Middle frontal gyrus (tissue), 1 donor: ENCODE results near the gene TMEM121.

Experiments
- DNase-seq: peaks from one replicate; pipeline ENCODE4 v3.0.0-alpha.2; 2015; ENCODE audit warnings: low spot score; ENCODE audit errors: extremely low spot score

The TMEM121 gene

DNA sequence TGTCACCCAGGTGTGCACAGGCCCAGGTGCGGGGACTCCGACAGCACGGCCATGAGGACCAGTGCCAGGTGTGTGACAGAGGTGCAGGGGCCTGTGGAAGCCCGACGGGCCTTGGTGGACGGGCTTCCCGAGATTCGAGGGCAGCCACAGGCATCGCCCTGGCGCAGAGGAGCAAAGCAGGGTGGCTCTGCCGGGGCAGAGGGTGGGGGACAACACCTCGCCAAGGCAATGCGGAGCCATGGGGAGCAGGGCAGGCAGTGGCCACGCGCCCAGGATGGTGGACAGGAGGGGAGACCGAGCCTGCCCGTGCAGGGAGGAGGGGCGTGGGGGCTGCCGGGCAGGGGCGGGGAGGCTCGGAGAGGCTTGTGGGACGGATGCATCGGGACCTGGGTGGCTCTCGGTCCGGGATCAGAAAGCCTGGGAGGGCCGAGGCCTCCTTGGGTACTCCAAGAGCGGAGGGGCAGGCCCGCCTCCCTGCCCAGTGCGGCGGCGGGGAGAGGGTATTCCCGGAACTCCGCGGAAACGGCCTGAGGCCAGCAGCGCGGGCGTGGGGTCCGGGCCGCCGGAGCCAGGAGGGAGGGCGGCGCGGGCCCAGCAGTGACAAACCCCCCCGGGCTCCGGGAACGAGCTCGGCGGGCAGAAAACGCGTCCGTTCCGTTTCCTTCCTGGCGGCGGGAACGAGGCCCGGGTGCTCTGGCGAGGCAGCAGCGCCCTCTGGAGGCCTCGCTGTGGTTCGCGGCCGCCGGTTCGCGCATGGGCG, 1.6 kb downstream of the TMEM121 start:
- peak; percentile 64 for DNase-seq

DNA sequence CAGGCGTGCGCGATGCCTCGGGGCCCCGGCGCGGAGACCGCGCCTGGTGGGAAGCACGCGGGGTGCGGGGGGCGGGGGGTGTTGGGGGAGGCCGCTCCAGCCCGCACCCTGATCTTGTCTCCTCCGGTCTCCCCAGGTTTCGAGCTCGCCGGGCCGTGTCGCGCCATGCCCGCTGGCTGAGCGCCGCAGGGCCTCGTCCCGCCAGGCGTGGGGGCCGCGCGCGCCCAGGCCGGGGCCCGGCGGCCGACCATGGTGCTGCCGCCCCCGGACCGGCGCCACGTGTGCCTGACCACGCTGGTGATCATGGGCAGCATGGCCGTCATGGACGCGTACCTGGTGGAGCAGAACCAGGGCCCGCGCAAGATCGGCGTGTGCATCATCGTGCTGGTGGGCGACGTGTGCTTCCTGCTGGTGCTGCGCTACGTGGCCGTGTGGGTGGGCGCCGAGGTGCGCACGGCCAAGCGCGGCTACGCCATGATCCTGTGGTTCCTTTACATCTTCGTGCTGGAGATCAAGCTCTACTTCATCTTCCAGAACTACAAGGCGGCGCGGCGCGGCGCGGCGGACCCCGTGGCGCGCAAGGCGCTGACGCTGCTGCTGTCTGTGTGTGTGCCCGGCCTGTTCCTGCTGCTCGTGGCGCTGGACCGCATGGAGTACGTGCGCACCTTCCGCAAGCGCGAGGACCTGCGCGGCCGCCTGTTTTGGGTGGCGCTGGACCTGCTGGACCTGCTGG, 2.4 kb downstream of the TMEM121 start:
- DNase-seq, result no peak

DNA sequence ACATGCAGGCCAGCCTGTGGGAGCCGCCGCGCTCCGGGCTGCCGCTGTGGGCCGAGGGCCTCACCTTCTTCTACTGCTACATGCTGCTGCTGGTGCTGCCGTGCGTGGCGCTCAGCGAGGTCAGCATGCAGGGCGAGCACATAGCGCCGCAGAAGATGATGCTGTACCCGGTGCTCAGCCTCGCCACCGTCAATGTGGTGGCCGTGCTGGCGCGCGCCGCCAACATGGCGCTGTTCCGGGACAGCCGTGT, 2.9 kb downstream of the TMEM121 start:
- no peak for DNase-seq

GRCh38 chr14:105529569-105530284, 3.3 kb downstream of the TMEM121 start:
- no peak for DNase-seq

DNA sequence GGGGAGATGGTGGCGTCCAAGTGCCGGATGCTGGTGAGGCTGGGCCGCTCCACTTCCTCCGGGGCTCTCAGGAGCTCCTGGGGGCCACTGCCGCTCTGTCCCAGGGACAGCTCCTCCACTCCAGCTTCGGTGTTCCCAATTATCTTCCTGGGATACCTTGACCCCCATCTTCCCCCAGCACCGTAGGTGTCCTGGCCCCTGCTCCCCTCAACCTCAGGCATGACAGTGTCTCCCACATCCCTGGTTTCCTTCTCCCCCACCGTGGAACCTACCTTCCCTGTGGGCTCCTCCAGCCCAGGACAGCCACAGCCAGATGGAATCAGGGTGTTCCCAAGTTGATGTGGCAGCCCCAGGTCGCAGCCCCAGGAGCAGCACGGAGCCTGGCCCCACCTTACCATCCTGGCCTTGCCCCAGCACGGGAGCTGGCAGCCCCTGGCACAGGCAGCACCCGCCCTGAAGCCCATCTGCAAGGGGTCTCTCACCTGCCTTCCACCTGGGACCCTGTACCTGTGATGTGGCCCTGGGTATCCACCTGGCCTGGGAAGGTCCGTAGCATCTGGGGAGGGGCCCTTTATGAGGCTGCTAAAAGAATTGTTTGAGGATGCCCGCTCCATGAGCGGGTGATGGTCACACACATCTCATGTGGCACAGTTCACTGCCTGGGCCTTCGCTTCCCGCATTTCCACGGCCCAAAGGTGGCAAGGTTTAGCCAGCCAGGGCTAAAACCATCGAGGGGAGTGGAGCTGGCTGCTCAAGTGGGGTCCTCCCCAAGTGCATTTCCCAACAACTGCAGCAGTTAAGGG, 4.1 kb downstream of the TMEM121 start:
- DNase-seq, result no peak

- no peak for DNase-seq
Observed at GRCh38 chr14:105531088-105531893, 4.9 kb downstream of the TMEM121 start.

DNA sequence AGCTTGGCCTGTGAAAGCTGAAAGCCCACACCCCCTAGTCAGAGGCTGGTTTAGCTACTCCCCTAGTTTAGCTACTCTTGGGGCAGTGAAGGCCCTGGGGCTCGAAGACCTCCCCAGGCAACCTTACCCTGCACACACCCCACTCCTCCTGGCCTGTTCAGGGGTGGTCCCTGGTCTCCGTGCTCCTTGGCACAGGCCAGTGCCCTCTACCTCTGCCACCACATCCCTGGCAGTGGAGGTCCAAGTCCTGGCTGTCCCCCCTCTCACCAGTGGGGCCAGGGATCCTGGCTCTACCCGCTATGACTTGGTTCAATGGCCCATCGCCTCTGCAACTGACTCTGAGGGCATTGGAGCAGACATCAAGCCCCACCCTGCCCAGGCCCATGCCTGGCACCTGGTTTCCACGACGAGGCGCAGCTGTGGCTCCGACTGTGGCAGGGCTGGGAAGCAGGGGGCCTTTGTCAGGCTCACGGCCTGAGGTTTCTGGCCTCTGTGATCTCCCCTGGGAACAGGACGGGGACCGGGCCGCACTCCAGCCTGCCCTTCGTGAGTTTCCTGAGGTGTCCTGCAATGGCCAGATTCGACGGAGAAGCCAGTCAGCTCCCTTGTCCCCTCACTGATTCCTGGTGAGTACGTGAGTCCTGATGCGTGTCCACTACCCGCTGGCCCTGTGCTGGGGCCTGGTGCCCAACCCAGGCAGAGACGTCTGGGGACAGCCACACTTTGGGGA, 5.7 kb downstream of the TMEM121 start:
- no peak for DNase-seq

DNA sequence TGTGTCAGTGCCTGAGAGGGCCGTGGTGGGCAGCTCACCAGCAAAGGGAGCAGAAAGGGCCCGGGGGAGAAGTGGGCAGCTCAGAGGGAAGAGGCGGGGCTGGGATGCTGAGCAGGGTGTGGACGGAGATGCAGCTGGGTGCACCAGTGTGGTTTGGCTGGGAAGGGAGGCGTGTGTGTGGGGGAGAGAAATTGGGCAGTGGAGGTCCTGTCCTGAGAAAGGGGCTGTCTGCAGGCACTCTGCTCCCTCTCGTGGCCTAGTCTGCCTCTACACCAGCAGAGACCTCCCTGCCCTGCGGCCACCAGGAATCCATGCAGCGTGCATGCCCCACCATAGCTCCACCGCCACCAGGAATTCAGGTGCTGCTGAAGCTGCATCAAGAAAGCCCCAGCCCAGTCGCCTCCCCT, 6.4 kb downstream of the TMEM121 start:
- DNase-seq, result no peak

DNA sequence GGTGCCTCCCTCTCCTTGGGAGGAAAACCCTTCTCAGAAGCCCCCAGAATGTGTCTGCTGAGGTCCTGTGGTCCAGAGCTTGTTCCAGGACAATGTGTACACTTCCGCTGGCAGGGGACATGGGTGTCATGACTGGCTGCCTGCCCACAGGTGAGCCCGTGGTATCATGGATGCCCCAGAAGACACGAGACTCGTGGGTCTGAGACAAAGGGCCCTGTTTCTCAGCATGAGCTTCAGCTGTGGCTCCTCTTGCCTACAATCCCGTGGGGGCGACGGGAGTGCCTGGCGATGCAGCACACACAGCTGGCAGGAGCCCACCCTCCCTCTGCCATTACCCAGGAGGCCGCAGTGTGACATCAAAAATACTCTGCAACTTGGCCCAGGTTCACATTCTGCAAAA, 7.0 kb downstream of the TMEM121 start:
- DNase-seq, result no peak

DNA sequence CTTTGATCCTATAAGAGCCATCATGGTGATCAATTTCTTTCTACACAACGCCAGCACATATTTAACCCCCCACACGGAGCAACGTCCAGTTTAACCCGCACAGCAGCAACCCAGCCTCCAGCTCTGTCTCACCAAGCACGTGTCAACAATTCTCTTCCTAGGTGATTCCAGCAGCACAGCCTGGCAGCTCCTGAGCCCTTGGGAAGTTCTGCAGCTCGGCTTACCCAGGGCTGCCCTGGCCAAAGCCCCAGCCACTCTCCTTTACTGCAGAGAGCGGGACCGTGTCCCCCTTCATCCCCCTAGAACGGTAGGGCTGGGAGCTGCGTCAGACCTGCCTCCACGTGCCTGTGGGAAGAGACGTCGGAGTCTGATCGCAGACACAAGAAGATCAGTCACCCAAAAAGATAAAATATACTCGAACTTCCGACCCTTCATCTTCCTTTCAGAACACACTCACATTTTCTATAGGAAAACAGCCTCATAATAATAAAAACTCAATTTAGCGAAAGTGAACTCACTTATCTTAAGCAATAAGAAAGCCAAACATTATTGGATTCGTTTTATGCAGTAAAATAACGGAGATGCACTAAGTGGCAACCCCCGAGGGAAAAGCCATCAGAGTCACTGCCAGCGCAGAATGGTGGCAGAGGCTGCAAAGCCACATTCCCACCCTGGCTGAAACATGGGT, 7.6 kb downstream of the TMEM121 start:
- DNase-seq, result no peak

DNA sequence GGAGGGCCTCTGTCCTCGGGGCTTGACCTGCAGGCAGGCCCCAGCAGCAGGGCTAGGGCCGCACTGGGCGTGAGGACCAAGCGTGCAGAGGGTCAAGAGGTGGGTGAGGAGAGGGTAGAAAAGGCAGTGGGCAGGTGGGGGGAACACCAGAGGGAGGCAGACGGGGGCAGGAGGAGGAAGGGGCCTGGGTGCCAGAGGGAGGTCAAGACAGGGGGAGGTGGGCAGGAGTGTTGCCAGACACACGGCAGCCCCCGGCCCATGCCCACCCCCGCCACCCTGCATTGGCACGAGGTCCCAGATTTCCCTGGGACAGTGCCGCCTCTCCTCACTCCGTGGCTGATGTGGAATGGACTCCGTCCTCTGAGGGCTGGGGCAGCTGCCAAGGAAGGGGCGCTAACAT, 8.2 kb downstream of the TMEM121 start:
- DNase-seq, result no peak

DNA sequence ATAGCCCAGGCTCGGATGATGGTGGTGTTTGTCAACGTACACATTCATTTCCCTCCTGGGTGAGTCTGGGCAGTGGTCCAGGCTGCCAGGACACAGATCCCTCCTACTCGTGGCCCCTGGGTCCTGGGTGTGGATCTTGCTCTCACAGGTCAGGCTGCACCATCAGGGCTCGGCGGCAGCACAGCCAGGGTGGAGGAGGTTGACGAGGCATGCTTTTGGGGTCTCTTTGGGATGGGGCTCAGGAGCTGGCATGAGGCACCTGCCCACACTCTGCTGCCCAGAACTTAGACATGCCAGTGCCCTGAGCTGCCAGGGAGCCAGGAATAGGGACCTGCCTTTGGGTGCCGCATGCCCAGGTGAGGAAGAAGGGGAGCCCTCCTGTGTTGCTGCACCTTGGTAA, 9.7 kb downstream of the TMEM121 start:
- no peak for DNase-seq

DNA sequence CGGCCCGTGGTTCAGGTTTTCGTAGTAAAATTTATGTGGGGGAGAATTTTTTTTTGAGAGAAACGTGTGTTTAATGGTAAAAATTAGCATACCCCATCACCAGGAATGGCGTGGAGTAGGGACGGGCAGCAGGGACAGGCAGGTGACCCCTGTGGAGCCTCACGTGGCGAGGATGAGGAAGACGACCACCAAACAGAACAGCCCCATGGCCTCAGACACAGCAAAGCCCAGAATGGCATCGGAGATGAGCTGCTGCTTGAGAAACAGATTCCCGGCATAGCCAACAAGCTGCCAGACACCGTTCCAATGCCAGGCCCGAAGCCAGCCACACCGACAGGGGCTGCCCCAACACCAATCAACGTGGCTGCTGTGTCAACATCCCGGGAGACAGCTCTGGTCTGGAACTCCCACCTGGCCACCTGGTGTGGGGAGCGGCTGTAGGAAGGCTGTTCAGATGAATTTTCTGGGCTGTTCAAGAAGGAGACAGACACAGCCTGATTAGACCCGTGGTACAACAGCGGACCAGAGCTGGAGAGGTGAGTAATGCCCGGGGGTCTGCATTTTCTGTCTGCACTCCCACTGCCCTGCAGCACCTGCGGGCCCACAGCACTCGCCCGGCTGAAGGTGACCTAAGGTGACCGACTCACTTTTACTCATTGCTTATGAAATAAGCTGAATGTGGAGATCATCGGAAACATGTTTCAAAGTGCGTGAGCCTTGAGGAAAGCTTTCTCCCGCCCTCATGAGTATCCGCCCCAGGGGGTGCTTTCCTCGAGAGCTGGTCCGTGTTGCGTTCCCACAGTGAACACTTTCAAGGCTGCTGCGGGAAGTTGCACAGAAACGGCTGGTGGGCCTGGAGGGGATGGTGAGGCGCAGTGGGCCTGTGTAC, 10.6 kb downstream of the TMEM121 start:
- DNase-seq, result no peak

- no peak for DNase-seq
Observed at GRCh38 chr14:105537580-105538474, 11.4 kb downstream of the TMEM121 start.

DNA sequence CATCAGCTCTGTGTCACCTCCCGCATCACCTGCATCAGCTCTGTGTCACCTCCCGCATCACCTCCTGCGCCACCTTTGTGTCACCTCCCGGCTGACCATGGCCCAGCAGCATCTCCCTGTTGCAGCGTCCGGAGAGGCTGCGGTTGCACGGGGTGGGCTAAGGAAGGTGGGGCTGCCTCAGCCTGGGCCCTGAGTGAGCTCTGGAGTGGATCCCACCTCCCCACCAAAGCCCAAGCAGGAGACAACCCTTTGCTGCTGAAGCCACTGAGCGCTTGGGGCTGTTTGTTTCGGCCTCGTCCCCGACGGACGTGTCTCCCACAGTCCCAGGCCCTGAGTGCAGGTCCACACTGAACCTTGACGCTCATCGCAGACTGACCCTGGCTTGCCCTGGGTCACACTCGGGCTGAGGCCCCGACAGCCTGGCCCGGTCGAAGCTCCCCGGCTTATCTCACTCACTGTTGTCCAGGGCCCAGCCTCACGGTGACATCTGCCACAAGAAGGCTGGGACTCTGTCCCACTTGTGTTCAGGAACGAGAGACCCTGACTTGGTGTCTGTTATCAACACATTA, 12.2 kb downstream of the TMEM121 start:
- DNase-seq, result no peak

GRCh38 chr14:105540811-105541210, 14.4 kb downstream of the TMEM121 start:
- no peak for DNase-seq

- no peak for DNase-seq
Observed at GRCh38 chr14:105541218-105541875, 15.0 kb downstream of the TMEM121 start.
